ENCODE data around the gene DGKQ.

DNA sequence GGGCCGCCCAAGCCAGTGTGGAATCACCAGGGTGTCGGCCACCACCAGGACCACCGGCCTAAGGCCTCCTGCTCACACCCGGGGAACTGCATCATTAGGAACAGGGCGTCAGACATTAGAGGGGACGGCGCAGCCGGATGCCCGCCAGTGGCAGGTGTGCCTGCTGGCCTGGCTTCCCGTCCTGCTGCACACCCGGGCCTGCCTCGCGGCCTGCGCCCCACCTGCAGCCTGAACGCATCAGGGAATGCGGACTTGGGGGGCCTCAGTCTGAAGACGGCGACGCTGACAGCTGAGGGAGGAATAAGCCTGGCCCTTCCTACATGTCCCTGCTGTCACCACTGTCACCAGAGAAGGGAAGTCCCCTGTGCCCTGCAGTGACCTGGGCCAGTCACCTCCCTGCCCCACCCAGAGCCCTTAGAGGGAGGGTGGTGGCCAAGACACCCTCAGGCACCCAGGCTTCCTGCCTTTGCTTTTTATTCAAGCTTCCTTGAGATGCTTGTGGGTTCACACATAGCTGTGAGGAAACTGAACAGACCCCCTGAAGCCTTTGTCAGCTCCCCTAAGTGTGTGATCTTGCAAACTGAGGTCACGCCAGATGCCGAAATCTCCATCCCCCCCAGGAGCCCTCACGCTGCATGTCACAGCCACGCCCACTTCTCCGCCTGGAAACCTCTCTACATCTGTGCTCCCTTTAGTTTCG lies 3.2 kb downstream of the DGKQ start:
- no peak for TF ChIP-seq POLR2A (IDR thresholded peaks at IDR 0.05)
- TF ChIP-seq, protein P1, sequence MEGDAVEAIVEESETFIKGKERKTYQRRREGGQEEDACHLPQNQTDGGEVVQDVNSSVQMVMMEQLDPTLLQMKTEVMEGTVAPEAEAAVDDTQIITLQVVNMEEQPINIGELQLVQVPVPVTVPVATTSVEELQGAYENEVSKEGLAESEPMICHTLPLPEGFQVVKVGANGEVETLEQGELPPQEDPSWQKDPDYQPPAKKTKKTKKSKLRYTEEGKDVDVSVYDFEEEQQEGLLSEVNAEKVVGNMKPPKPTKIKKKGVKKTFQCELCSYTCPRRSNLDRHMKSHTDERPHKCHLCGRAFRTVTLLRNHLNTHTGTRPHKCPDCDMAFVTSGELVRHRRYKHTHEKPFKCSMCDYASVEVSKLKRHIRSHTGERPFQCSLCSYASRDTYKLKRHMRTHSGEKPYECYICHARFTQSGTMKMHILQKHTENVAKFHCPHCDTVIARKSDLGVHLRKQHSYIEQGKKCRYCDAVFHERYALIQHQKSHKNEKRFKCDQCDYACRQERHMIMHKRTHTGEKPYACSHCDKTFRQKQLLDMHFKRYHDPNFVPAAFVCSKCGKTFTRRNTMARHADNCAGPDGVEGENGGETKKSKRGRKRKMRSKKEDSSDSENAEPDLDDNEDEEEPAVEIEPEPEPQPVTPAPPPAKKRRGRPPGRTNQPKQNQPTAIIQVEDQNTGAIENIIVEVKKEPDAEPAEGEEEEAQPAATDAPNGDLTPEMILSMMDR (IDR thresholded peaks at IDR 0.05), result no peak
